ENCODE results near the gene OR4N2.
"Not testable (repeated sequence)": the region's sequence is repeated elsewhere in the genome, so short reads cannot be mapped to it uniquely, and the experiment has no call there.

The OR4N2 gene, protein sequence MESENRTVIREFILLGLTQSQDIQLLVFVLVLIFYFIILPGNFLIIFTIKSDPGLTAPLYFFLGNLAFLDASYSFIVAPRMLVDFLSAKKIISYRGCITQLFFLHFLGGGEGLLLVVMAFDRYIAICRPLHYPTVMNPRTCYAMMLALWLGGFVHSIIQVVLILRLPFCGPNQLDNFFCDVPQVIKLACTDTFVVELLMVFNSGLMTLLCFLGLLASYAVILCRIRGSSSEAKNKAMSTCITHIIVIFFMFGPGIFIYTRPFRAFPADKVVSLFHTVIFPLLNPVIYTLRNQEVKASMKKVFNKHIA

DNA sequence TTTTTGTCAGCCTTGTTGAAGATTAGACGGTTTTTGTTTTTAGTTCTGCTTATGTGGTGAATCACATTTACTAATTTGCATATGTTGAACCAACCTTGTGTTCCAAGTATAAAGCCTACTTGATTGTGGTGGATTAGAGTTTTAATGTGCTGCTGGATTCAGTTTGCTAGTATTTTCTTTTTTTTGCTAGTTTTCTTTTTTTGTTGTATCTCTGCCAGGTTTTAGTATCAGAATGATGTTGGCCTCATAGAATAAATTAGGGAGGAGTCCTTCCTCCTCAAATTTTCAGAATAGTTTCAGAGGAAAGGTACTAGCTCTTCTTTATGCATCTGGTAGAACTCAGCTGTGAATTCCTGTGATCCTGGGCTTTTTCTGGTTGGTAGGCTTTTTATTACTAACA is at the start of gene OR4N2:
OR4N2 (plus strand) TSS at position 301 of the 400 bp plus-strand sequence. CDS start 23,679 bp downstream, outside the sequence.
- not testable (repeated sequence) for DNase-seq

DNA sequence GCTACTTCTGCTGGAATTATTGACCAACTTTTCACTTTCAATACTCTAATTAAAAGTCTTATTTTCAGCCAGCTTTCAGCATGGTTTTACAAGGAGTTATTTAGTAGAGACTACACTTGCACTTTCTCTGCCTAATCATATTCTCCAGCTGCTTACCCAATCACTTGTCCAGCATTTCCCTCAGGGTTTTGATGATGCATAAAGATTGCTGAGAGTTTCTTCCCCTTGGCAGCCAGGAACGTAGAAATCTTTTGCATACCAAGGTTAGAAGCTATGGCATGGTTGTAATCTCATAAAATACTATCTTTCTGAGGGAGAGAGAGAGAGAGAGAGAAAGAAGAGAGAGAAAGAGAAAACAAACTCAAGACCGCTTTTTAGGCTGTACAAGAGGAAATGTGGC is 49.4 kb upstream of the OR4N2 start:
- DNase-seq, result no peak

DNA sequence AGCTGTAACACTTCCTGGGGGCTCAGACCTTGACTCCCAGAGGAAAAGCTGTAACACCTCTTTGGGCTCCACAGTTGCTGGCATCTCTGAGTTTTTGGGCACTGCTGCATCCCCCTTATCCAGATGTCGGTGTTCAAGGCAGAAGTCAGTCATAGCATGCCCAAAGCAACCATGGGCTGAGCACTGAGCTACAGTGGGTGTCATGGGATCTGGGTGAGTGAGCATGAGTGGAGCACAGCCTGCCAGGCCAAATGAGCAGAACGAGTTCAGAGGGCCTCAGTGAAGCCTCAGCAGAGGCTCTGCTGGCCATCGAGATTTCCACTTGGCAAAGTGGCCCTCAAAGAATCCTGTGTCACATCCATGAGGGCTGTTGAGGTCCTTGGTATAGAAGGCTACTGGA is 32.1 kb upstream of the OR4N2 start:
- DNase-seq, result not testable (repeated sequence)

DNA sequence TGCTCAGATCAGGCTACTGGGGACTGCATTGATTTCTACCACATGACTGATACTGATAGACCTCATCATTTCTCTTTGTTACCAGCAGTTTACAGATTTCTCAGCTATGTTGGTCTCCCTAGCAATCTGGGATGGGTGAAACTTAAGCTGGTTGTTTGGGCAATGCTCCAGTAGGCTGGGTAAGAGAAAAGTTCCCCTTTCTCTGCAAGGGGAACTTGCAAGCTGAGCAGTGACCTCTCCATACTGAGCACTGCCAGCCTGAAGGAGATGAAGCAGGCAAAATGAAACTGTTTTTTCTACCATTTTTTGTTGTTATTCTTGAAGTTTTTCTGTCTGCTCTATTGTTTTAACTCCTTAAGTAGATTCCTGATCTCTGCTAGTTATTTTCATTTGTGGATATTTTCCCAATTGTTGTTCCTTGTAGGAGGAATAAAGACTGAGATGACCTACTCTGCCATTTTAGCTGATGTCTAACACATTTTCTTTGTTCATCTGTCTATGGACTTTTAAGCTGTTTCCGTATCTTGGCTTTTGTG is 31.6 kb upstream of the OR4N2 start:
- no peak for DNase-seq

DNA sequence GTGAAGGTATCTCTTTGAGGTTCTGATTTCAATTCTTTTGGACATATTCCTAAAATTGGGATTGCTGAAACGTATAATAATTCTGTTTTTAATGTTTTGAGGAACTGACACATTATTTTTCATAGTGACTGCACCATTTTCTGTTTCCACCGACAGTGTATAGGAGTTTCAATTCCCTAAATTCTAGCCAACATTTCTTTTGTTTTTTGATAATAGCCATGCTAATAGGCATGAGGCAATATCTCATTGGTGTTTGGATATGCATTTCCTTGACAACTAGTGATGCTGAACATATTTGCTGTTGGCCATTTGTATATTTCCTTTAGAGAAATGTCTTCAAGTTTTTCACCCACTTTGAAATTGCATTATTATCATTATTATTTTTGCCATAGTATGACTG is 31.1 kb upstream of the OR4N2 start:
- DNase-seq, result not testable (repeated sequence)

DNA sequence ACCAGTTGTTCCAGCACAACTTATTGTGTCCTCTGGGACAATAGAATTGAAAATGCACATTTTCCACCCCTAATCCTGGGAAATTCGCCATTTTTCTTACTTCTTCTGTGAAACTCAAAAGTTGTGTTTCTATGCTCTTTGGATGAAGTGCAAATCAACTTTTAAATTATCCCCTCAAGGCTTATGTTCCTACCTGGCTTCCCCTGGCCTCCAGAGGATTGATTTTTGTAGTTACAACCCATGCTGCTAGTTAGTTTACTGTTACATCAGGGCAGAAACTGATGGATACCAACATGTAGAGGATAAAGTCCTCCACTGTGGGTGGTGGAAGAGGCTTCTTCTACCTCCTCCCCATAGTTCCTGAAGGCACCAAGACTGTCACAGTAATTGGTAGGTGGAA is 30.4 kb upstream of the OR4N2 start, which contains the start of gene OR4M1:
OR4M1 (plus strand) TSS at position 301 of the 400 bp plus-strand sequence. CDS start 6,819 bp downstream, outside the sequence.
- not testable (repeated sequence) for DNase-seq

DNA sequence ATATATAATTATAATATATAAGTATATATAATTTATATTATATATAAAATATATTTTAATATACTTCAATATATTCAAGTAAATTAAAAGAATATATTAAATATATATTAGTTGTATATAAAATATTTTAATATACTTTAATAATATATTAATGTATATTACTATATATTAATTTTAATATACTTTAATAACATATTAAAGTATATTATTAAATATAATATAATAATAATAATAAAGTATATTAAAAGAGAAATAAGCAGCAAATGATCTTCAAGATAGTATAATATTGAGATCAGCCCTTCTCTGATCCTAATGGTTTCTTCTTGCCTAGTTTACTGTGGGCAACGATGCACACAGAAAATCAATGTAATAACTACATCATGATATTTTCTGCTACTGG is 28.0 kb upstream of the OR4N2 start:
- DNase-seq, result no peak

DNA sequence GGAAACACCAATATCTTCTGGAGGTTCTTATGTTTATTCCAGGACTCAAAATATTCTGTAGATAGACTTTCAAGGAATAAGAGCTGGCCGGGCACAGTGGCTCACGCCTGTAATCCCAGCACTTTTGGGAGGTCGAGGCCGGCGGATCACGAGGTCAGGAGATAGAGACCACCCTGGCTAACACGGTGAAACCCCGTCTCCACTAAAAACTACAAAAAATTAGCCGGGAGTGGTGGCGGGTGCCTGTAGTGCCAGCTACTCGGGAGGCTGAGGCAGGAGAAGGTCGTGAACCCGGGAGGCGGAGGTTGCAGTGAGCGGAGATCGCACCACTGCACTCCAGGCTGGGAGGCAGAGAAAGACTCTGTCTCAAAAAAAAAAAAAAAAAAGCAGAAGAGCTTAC is 17.7 kb upstream of the OR4N2 start:
- DNase-seq, result not testable (repeated sequence)

DNA sequence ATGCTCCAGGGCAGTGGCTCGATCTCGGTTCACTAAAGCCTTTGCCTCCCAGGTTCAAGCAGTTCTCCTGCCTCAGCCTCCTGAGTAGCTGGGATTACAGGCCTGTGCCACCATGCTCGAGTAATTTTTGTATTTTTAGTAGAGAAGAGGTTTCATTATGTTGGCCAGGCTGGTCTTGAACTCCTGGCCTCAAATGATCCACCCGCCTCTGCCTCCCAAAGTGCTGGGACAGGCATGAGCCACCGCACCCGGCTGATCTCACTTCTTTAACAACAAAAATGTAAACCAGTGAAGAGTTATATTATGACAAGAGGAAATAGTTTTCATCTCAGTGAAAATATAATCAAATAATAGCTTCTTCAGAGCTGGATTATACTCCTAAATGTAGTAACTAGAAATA is 16.3 kb upstream of the OR4N2 start:
- DNase-seq, result not testable (repeated sequence)

DNA sequence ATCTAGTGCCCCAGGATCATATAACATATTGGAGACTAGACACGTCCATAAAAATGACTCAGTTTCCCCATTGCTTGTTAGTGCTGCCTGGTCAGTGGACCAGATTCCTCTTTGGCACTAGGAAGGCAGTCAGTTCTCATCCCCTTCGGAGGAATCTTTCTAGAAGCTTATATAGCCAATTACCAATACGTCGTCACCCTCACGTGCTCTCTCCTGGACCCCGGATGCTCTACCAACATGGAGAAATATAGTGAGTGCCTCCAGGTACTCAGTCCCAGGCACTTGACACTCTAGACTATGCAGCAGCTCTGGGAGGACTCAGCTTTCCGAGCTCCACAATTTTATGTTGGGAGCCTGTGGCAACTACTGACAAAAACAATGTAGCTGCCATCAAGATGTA is 15.4 kb upstream of the OR4N2 start:
- DNase-seq, result not testable (repeated sequence)

DNA sequence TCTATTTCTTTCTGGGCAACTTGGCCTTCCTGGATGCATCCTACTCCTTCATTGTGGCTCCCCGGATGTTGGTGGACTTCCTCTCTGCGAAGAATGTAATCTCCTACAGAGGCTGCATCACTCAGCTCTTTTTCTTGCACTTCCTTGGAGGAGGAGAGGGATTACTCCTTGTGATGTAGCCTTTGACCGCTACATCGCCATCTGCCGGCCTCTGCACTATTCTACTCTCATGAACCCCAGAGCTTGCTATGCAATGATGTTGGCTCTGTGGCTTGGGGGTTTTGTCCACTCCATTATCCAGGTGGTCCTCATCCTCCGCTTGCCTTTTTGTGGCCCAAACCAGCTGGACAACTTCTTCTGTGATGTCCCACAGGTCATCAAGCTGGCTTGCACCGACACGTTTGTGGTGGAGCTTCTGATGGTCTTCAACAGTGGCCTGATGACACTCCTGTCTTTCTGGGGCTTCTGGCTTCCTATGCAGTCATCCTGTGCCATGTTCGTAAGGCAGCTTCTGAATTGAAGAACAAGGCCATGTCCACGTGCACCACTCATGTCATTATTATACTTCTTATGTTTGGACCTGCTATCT is 7.0 kb upstream of the OR4N2 start:
- DNase-seq, result not testable (repeated sequence)

DNA sequence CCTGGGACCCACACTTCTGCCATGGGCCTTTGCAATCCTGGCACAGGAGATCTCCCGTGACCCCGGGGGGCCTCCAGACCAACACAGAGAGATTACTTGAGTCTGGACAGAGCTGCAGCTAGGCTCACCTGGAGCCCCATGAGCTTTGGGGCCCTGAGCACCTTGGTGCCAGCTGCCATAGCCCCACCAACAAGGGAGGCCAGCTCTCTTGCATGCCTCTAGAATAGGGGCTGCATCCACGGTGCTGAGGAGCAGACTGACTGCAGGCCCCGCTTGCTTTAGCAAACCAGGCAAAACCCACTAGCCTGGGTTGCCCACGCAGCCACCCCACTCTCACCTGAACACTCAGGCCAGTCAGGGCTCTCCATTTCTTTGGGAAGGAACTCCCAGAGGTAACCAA is 3.7 kb upstream of the OR4N2 start:
- no peak for DNase-seq

DNA sequence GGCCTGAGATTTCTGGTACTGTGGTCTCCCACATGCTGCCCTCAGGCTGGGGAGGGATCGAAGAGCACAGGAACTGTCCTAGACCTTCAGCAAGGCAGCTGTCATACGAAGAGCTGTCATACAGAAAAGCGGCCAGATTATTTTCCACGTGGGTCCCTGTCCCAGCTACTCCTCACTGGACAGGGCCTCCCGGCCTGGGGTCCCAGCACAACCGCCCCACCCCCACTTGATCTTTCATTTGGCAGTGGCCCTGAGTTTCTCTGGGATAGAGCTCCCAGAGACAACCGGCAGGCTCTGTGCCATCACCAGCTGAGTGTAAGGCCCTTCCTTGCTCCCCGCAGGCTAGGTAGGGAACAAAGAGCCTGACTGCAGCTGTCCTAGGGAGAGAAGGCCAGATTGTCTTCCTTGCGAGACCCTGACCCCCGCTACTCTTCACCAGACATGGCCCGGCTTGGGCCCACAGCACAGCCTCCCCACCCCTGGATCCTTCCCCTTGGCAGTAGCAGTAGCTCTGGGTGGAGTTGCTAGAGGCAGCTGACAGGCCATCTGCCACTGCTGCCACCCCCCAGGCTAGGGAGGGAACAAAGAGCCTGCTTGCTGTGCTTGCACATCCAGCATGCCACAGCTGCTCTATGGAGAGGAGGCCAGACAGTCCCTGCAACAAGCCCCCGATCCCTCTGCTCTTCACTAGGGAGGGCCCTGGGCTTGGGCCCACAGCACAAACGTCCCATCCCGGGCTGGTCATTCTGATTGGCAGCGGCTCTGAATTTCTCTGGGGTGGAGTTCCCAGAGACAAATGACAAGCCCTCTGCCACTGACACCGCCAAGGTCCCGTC is 3.1 kb upstream of the OR4N2 start:
- no peak for DNase-seq

DNA sequence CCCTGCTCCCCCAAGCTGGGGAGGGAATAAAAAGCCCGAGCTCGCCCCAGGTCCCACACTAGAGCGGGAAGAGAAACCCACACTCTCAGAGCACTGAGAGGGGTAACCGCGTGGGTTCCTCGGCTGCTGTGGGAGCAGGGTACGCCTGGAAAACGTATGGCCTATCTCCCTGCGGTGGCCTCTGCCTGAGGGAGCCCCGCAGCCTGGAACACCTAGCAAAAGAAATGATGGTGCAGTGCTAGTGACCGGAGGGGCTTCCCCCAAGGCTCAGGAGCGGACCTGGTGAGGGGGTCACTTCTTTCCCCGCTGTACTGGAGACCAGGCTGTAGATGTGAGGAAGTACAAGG is 2.5 kb upstream of the OR4N2 start:
- DNase-seq, result no peak

DNA sequence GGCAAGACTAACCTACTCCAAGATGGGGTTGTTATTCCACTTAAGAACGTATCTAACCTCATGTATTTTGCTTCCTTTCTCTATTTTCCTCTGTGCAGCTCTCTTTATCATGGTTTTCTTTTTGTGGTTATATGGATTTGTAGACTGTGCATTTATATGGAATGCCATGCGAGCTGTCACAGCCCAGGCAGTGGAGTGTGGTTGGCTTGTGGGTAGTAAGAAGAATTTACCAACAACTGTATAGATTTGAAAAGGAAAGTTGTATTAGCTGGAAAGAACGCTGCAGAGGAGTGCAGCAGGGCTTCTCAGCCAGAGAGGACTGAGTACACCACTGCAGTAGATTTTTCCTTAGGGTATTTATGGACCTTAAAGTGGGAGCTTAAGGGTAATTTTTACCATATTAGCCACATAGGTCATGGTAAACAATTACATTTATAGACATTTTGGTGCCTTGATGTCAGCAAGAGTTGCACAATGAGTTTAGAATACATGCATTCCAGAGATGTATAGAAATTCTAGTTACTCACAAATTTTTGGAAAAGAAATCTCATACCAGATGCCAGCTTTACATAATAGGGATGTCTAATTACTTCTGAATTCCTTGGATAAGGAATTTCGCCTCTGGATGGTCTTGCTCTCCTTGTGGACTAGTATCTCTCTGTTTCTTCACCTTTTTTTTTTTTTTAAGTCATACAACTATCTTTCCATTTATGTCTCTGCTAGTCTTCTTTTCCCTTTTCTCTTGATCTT is 9.8 kb downstream of the OR4N2 start:
- not testable (repeated sequence) for DNase-seq

DNA sequence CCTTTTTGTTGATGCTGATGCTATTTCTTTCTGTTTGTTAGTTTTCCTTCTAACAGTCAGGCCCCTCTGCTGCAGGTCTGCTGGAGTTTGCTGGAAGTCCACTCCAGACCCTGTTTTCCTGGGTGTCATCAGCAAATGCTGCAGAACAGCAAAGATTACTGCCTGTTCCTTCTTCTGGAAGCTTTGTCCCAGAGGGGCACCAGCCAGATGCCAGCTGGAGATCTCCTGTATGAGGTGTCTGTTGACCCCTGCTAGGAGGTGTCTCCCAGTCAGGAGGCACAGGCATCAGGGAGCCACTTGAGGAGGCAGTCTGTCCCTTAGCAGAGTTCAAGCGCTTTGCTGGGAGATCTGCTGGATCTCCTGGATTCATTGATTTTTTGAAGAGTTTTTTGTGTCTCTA is 16.3 kb downstream of the OR4N2 start:
- DNase-seq, result not testable (repeated sequence)

DNA sequence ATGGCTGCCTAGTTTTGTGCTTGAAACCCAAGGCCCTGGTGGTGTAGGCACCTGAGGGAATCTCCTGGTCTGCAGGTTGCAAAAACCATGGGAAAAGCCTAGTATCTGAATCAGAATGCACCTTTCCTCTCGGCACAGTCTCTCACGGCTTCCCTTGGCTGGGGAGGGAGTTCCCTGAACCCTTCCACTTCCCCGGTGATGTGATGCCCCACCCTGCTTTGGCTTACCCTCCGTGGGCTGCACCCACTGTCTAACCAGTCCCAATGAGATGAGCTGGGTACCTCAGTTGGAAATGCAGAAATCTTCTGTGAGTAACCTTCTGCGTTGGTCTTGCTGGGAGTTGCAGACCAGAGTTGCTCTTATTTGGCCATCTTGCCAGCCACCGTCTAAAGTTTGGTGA is 17.4 kb downstream of the OR4N2 start:
- DNase-seq, result not testable (repeated sequence)

DNA sequence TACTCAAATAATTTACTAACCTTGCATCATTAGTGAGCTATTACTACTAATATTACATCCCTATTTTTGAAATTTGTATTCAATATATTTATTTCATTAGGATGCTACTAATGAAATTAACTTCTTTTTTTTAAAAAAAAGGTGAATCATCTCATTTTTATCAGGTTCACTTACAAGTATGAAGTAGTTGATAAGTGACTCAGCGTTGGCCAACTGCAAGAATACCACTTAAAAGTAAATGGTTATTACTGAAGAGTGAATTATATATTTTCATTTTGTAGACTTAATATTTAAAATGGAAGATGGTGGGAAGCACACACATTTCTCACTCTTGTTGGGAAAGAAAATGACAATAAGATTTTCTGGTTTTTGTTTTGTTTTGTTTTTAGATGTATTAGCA is 19.6 kb downstream of the OR4N2 start:
- no peak for DNase-seq

DNA sequence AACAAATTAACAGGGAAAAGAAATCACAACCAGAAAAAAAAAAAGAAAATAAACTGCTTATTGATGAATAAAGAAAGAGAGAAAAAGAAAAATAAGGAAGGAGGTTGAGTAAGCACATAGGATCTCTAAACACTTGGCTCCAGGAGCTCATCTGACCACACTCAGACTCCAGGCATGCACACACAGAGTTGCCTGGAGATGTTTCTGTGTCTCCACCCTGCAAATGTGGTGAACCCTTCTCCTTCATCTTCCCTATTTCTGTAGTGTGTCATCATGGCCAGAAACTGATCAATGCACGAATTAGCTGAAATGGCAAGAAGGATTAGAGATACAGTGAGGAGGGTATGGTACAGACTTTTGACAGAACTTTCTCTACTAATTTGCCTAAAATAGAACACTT is 20.2 kb downstream of the OR4N2 start:
- DNase-seq, result no peak

DNA sequence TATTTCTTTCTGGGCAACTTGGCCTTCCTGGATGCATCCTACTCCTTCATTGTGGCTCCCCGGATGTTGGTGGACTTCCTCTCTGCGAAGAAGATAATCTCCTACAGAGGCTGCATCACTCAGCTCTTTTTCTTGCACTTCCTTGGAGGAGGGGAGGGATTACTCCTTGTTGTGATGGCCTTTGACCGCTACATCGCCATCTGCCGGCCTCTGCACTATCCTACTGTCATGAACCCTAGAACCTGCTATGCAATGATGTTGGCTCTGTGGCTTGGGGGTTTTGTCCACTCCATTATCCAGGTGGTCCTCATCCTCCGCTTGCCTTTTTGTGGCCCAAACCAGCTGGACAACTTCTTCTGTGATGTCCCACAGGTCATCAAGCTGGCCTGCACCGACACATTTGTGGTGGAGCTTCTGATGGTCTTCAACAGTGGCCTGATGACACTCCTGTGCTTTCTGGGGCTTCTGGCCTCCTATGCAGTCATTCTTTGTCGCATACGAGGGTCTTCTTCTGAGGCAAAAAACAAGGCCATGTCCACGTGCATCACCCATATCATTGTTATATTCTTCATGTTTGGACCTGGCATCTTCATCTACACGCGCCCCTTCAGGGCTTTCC is 24.2 kb downstream of the OR4N2 start:
- DNase-seq, result not testable (repeated sequence)

DNA sequence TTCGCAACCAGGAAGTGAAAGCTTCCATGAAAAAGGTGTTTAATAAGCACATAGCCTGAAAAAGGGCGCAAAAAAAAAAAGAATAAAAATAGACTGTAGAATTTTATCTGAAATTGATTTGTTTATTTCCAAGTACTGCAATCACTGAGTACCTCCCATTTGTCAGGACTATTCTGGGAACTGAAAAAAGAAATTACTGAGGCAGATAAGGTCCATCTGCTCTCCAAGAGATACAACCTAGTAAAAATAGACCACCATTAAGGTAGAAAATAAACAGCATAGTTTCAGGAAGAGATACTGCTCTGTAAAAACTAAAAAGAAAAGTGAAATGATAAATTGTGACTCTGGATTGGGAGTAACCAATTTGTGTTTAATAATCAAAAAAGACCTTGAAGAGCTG is 24.7 kb downstream of the OR4N2 start:
- no peak for DNase-seq

DNA sequence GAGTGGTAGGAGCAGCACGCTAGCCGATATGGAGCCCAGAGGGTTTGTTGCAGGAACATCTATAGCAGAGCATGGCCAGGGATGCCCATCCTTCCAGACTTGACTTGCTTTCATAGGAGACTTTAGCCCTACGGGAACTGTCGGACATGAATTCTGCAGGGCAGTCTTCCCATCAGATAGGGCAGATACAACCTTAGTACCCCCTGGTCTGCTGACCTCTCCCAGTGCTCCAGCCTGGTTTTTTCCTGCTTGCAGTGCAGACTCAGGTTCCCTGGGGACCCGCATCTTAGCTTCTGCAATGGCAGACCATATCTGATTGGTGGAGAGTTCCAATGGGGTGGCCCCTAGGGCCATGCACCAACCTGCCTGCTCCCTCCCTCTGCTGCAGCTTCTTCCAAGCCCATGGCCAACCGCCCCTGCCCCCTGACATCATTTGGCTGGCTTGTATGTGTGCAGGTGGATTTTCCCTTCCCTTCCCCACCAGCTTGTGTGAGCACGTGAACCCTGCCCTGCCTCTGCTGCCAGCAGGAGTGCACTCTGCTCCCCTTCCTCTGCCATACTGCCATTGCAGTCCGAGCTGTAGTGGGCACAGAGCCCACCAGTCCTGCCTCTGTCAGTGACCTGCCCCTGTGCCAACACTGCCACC is 30.8 kb downstream of the OR4N2 start:
- DNase-seq, result not testable (repeated sequence)

Data from femur (tissue), 1 donor.